HepG2 (cell line): Measurements from ENCODE around the gene MBTPS1. TPM values are rescaled to one million over a fixed set of nuclear protein-coding genes. Genes with fewer than 3 reads are reported as not detected.

Source experiments
- GZF1 ChIP-seq: sonication (generic); formaldehyde crosslinking; IDR thresholded peaks from 2 replicates; pipeline ENCODE4 v1.5.1; 2020; ENCODE audit warnings: mild to moderate bottlenecking, missing genetic modification reagents
- IKZF1 ChIP-seq: fragments of 450-650 bp; IDR thresholded peaks from 2 replicates; pipeline ENCODE4 v1.7.1; 2016
- KDM1A ChIP-seq: IDR thresholded peaks from 2 replicates; pipeline ENCODE4 v1.6.1; 2016; ENCODE audit warnings: missing compliant biosample characterization
- KDM5A ChIP-seq: fragments of 200-600 bp; sonication (generic); IDR thresholded peaks from 2 replicates; pipeline ENCODE4 v1.7.0; 2018; ENCODE audit warnings: antibody characterized with exemption, mild to moderate bottlenecking, low read length, borderline replicate concordance
- KLF12 ChIP-seq: sonication (generic); formaldehyde crosslinking; IDR thresholded peaks from 2 replicates; pipeline ENCODE4 v1.4.0; 2020; ENCODE audit warnings: missing genetic modification reagents, borderline replicate concordance
- MYC ChIP-seq: sonication (generic); formaldehyde crosslinking; IDR thresholded peaks from 2 replicates; pipeline ENCODE4 v1.9.0; 2021; ENCODE audit warnings: missing genetic modification reagents, borderline replicate concordance
- NCOA2 ChIP-seq: sonication (generic); formaldehyde crosslinking; IDR thresholded peaks from 2 replicates; pipeline ENCODE4 v1.8.0; 2022; ENCODE audit warnings: inconsistent platforms
- REL ChIP-seq: sonication (generic); formaldehyde crosslinking; conservative IDR thresholded peaks from 2 replicates; pipeline ENCODE4 v1.8.0; 2022; ENCODE audit warnings: mild to moderate bottlenecking, missing genetic modification reagents, moderate library complexity
- SSRP1 ChIP-seq: IDR thresholded peaks from 2 replicates; pipeline ENCODE4 v1.6.1; 2016; ENCODE audit warnings: control low read depth
- TCF7L2 ChIP-seq: IDR thresholded peaks from 2 replicates; pipeline ENCODE4 v1.6.1; 2011; ENCODE audit warnings: mild to moderate bottlenecking, low read depth, low read length, moderate library complexity
- ZFP62 ChIP-seq: sonication (generic); formaldehyde crosslinking; IDR thresholded peaks from 2 replicates; pipeline ENCODE4 v1.4.0; 2020; ENCODE audit warnings: missing genetic modification reagents
- ZKSCAN5 ChIP-seq: sonication (generic); formaldehyde crosslinking; IDR thresholded peaks from 2 replicates; pipeline ENCODE4 v1.5.1; 2020; ENCODE audit warnings: mild to moderate bottlenecking, missing genetic modification reagents
- ZMYM3 ChIP-seq: sonication (generic); formaldehyde crosslinking; IDR thresholded peaks from 2 replicates; pipeline ENCODE4 v1.5.1; 2020; ENCODE audit warnings: mild to moderate bottlenecking, missing genetic modification reagents
- ZNF292 ChIP-seq: sonication (generic); formaldehyde crosslinking; IDR thresholded peaks from 2 replicates; pipeline ENCODE4 v1.8.1; 2022; ENCODE audit warnings: mild to moderate bottlenecking, low read depth, missing genetic modification reagents, borderline replicate concordance
- ZNF460 ChIP-seq: sonication (generic); formaldehyde crosslinking; IDR thresholded peaks from 2 replicates; pipeline ENCODE4 v1.5.1; 2020; ENCODE audit warnings: missing genetic modification reagents, mild to moderate bottlenecking, borderline replicate concordance
- ZNF577 ChIP-seq: sonication (generic); formaldehyde crosslinking; IDR thresholded peaks from 2 replicates; pipeline ENCODE4 v1.4.0; 2020; ENCODE audit warnings: mild to moderate bottlenecking, low read depth, missing genetic modification reagents, borderline replicate concordance
- ZNF614 ChIP-seq: IDR thresholded peaks from 2 replicates; pipeline ENCODE4 v1.6.1; 2018; ENCODE audit warnings: missing biosample characterization, missing genetic modification reagents, inconsistent platforms, borderline replicate concordance
- ZNF670 ChIP-seq: sonication (generic); formaldehyde crosslinking; IDR thresholded peaks from 2 replicates; pipeline ENCODE4 v1.8.0; 2022; ENCODE audit warnings: mild to moderate bottlenecking, missing genetic modification reagents, borderline replicate concordance
- ZNF83 ChIP-seq: sonication (generic); formaldehyde crosslinking; IDR thresholded peaks from 2 replicates; pipeline ENCODE4 v1.4.0; 2020; ENCODE audit warnings: missing genetic modification reagents, mild to moderate bottlenecking, borderline replicate concordance
- ZSCAN25 ChIP-seq: sonication (generic); formaldehyde crosslinking; IDR thresholded peaks from 2 replicates; pipeline ENCODE4 v1.8.0; 2022; ENCODE audit warnings: mild to moderate bottlenecking, missing genetic modification reagents
- polyA plus RNA-seq, 8 experiments: library from polyadenylated mRNA; depleted of rRNA in 3 of 8; stranded (reverse) in 7 of 8; unstranded in 1 of 8; fragments of >200 nt; fragmentation: Illumina TruSeq in 4 of 8; extraction: Trizol in 4 of 8; gene quantifications; 2 replicates each; pipeline versions ENCODE4 v1.2.1 to v1.2.3, GENCODE V29; 2011 to 2016; ENCODE audit warnings: low read depth in 4 of 8, missing spikeins in 1 of 8, mixed read lengths in 1 of 8; ENCODE audit not compliant: insufficient read depth in 1 of 8
- total RNA-seq, 5 experiments: library from RNA; depleted of rRNA; stranded (reverse); fragments of >200 nt; fragmentation: Illumina TruSeq; extraction: Trizol; gene quantifications; 2 replicates each; pipeline ENCODE4 v1.2.3, GENCODE V29; 2016; ENCODE audit warnings: low read depth in 1 of 5
- TF ChIP-seq, protein P1 (sequence below): sonication (generic); formaldehyde crosslinking; IDR thresholded peaks from 2 replicates; pipeline ENCODE4 v1.4.0; 2020; ENCODE audit warnings: mild to moderate bottlenecking, missing genetic modification reagents
- TF ChIP-seq, protein P2 (sequence below): sonication (generic); formaldehyde crosslinking; IDR thresholded peaks from 2 replicates; pipeline ENCODE4 v1.5.0; 2020; ENCODE audit warnings: mild to moderate bottlenecking, missing genetic modification reagents
- TF ChIP-seq, protein P3 (sequence below): fragments of 450-650 bp; IDR thresholded peaks from 2 replicates; pipeline ENCODE4 v1.6.1; 2016
- TF ChIP-seq, protein P4 (sequence below): sonication (generic); formaldehyde crosslinking; IDR thresholded peaks from 2 replicates; pipeline ENCODE4 v1.5.0; 2020; ENCODE audit warnings: mild to moderate bottlenecking, missing genetic modification reagents, moderate library complexity

Gene MBTPS1
- total and polyA plus RNA-seq, 2 of the 13 experiments (the other 11 are each of a cell fraction or from before 2014, with no cell fraction given), result 56.7 to 91.3 TPM

DNA sequence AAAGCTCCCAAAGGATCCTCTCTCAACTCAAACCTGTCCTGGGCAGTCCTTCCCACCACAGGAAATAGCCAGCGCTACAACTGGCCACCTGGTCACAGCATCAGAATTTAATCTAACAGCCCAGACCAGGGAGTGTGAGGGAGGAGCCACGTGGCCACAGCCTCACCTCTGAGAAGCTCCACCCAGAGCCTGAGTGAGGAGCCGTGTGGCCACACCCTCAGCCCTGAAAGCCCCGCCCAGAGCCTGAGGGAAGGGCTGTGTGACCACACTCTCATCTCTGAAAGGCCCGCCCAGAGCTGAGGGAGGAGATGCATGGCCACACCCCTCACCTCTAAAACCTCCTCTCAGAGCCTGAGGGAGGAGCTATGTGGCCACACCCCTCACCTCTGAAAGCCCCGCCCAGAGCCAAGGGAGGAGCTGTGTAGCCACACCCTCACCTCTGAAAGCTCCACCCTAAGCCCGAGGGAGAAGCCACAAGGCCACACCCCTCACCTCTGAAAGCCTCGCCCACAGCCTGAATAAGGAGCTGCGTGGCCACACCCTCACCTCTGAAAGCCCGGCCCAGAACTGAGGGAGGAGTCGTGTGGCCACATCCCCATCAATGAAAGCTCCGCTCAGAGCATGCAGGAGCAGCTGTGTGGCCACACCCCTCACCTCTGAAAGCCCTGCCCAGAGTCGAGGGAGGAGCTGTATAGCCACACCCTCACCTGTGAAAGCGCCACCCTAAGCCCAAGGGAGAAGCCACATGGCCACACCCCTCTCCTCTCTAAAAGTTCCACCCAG, 102.8 kb downstream of the MBTPS1 start (continued):
- TF ChIP-seq, protein P1, sequence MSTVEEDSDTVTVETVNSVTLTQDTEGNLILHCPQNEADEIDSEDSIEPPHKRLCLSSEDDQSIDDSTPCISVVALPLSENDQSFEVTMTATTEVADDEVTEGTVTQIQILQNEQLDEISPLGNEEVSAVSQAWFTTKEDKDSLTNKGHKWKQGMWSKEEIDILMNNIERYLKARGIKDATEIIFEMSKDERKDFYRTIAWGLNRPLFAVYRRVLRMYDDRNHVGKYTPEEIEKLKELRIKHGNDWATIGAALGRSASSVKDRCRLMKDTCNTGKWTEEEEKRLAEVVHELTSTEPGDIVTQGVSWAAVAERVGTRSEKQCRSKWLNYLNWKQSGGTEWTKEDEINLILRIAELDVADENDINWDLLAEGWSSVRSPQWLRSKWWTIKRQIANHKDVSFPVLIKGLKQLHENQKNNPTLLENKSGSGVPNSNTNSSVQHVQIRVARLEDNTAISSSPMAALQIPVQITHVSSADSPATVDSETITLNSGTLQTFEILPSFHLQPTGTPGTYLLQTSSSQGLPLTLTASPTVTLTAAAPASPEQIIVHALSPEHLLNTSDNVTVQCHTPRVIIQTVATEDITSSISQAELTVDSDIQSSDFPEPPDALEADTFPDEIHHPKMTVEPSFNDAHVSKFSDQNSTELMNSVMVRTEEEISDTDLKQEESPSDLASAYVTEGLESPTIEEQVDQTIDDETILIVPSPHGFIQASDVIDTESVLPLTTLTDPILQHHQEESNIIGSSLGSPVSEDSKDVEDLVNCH (CRISPR knock-in tag), result no peak
- TF ChIP-seq IKZF1, result no peak
- TF ChIP-seq ZNF670, result no peak
- no peak for TF ChIP-seq KDM5A
- no peak for TF ChIP-seq ZMYM3 (CRISPR knock-in tag)
- no peak for TF ChIP-seq ZNF460 (CRISPR knock-in tag)
- TF ChIP-seq ZSCAN25 (CRISPR knock-in tag), result no peak
- no peak for TF ChIP-seq ZNF292 (CRISPR knock-in tag)
- no peak for TF ChIP-seq ZKSCAN5 (CRISPR knock-in tag)
- TF ChIP-seq MYC, result peak; percentile 26; the same call in 1 of the 2 replicates
- TF ChIP-seq ZFP62, result no peak
- no peak for TF ChIP-seq REL (CRISPR knock-in tag)
- TF ChIP-seq SSRP1, result no peak
- TF ChIP-seq KDM1A (CRISPR knock-in tag), result no peak
- TF ChIP-seq NCOA2 (CRISPR knock-in tag), result no peak
- no peak for TF ChIP-seq ZNF614 (CRISPR knock-in tag)
- no peak for TF ChIP-seq GZF1 (CRISPR knock-in tag)
- TF ChIP-seq, protein P2, sequence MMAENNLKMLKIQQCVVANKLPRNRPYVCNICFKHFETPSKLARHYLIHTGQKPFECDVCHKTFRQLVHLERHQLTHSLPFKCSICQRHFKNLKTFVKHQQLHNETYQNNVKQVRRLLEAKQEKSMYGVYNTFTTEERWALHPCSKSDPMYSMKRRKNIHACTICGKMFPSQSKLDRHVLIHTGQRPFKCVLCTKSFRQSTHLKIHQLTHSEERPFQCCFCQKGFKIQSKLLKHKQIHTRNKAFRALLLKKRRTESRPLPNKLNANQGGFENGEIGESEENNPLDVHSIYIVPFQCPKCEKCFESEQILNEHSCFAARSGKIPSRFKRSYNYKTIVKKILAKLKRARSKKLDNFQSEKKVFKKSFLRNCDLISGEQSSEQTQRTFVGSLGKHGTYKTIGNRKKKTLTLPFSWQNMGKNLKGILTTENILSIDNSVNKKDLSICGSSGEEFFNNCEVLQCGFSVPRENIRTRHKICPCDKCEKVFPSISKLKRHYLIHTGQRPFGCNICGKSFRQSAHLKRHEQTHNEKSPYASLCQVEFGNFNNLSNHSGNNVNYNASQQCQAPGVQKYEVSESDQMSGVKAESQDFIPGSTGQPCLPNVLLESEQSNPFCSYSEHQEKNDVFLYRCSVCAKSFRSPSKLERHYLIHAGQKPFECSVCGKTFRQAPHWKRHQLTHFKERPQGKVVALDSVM, result no peak
- TF ChIP-seq TCF7L2, result no peak
- TF ChIP-seq ZNF83 (CRISPR knock-in tag), result no peak
- TF ChIP-seq KLF12 (CRISPR knock-in tag), result no peak
- no peak for TF ChIP-seq ZNF577
- TF ChIP-seq, protein P3, sequence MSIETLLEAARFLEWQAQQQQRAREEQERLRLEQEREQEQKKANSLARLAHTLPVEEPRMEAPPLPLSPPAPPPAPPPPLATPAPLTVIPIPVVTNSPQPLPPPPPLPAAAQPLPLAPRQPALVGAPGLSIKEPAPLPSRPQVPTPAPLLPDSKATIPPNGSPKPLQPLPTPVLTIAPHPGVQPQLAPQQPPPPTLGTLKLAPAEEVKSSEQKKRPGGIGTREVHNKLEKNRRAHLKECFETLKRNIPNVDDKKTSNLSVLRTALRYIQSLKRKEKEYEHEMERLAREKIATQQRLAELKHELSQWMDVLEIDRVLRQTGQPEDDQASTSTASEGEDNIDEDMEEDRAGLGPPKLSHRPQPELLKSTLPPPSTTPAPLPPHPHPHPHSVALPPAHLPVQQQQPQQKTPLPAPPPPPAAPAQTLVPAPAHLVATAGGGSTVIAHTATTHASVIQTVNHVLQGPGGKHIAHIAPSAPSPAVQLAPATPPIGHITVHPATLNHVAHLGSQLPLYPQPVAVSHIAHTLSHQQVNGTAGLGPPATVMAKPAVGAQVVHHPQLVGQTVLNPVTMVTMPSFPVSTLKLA, result peak; percentile 20; the same call in 1 of the 2 replicates
- TF ChIP-seq, protein P4, sequence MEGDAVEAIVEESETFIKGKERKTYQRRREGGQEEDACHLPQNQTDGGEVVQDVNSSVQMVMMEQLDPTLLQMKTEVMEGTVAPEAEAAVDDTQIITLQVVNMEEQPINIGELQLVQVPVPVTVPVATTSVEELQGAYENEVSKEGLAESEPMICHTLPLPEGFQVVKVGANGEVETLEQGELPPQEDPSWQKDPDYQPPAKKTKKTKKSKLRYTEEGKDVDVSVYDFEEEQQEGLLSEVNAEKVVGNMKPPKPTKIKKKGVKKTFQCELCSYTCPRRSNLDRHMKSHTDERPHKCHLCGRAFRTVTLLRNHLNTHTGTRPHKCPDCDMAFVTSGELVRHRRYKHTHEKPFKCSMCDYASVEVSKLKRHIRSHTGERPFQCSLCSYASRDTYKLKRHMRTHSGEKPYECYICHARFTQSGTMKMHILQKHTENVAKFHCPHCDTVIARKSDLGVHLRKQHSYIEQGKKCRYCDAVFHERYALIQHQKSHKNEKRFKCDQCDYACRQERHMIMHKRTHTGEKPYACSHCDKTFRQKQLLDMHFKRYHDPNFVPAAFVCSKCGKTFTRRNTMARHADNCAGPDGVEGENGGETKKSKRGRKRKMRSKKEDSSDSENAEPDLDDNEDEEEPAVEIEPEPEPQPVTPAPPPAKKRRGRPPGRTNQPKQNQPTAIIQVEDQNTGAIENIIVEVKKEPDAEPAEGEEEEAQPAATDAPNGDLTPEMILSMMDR, result peak; percentile 16; the same call in 1 of the 2 replicates
